PC-3 (cell line): ENCODE results near the gene ARL9. TPM values are rescaled to one million over a fixed set of nuclear protein-coding genes. Genes with fewer than 3 reads are reported as not detected.

Source experiments
- ATAC-seq: fragments of 200-7000 bp; cut with Tn5 transposase; 2 replicates; pipeline ENCODE4 v1.9.1; 2020; ENCODE audit warnings: mild to moderate bottlenecking, moderate library complexity
- BruUV-seq: library from RNA; stranded (reverse); fragments of 400-500 nt; replicated peaks from 2 replicates; lab custom pipeline; 2021; lab: Mats Ljungman, UMichigan
- CTCF ChIA-PET: fragments of 300-600 bp; sonication (Branson Sonifier 250); formaldehyde crosslinking; loops from one replicate; lab custom pipeline; 2022; ENCODE audit warnings: antibody characterized with exemption; lab: Charles Lee
- POLR2A ChIA-PET: fragments of 300-600 bp; sonication (Branson Sonifier 250); formaldehyde crosslinking; loops from one replicate; lab custom pipeline; 2022; ENCODE audit warnings: antibody characterized with exemption; ENCODE audit not compliant: unreplicated experiment; lab: Charles Lee
- DNase-seq: peaks from one replicate; pipeline ENCODE4 v3.0.0-alpha.2; 2015
- H2AFZ ChIP-seq: fragments of 300-600 bp; sonication (generic); 2 replicates; pipeline ENCODE4 v1.6.0; 2016; ENCODE audit warnings: antibody characterized with exemption, low read length
- H3F3A ChIP-seq: fragments of 300-600 bp; sonication (generic); one replicate; pipeline ENCODE4 v1.6.0; 2017; ENCODE audit warnings: antibody characterized with exemption, low read length, control low read depth, mild to moderate bottlenecking; ENCODE audit not compliant: unreplicated experiment
- H3K27ac ChIP-seq: fragments of 300-600 bp; sonication (generic); 2 replicates; pipeline ENCODE4 v1.5.1; 2016; ENCODE audit warnings: mild to moderate bottlenecking, low read length
- H3K27me3 ChIP-seq: fragments of 300-600 bp; sonication (generic); 2 replicates; pipeline ENCODE4 v1.6.1; 2016; ENCODE audit warnings: low read length, mixed read lengths
- H3K36me3 ChIP-seq: fragments of 300-600 bp; sonication (generic); 2 replicates; pipeline ENCODE4 v1.6.1; 2016; ENCODE audit warnings: low read depth, mixed run types, low read length, mixed read lengths
- H3K4me1 ChIP-seq: fragments of 300-600 bp; sonication (generic); 2 replicates; pipeline ENCODE4 v1.5.1; 2016; ENCODE audit warnings: low read length; ENCODE audit not compliant: insufficient read depth
- H3K4me2 ChIP-seq: fragments of 300-600 bp; sonication (generic); 2 replicates; pipeline ENCODE4 v1.6.0; 2016; ENCODE audit warnings: low read length
- H3K4me3 ChIP-seq: fragments of 300-600 bp; sonication (generic); 2 replicates; pipeline ENCODE4 v1.5.1; 2016; ENCODE audit warnings: mild to moderate bottlenecking, low read length, mixed read lengths
- H3K79me2 ChIP-seq: fragments of 300-600 bp; sonication (generic); 2 replicates; pipeline ENCODE4 v1.6.1; 2017; ENCODE audit warnings: low read length, mixed read lengths
- H3K9ac ChIP-seq: fragments of 300-600 bp; sonication (generic); 2 replicates; pipeline ENCODE4 v1.6.0; 2016; ENCODE audit warnings: mild to moderate bottlenecking, low read length
- H3K9me2 ChIP-seq: fragments of 300-600 bp; sonication (generic); replicated peaks from 2 replicates; pipeline ENCODE4 v1.6.1; 2016; ENCODE audit warnings: mixed run types, low read length, mixed read lengths
- H3K9me3 ChIP-seq: fragments of 300-600 bp; sonication (generic); 2 replicates; pipeline ENCODE4 v1.6.1; 2016; ENCODE audit warnings: low read length, mixed read lengths
- H4K20me1 ChIP-seq: fragments of 300-600 bp; sonication (generic); 2 replicates; pipeline ENCODE4 v1.6.1; 2016; ENCODE audit warnings: low read length, mixed read lengths
- EZH2 ChIP-seq: fragments of 300-600 bp; sonication (generic); IDR thresholded peaks from one replicate; pipeline ENCODE4 v1.6.1; 2017; ENCODE audit warnings: antibody characterized with exemption, mild to moderate bottlenecking, low read length; ENCODE audit not compliant: unreplicated experiment
- EZH2phosphoT487 ChIP-seq: fragments of 300-600 bp; sonication (generic); IDR thresholded peaks from 2 replicates; pipeline ENCODE4 v1.6.1; 2018; ENCODE audit warnings: mild to moderate bottlenecking, antibody characterized with exemption, low read length, borderline replicate concordance
- intact Hi-C: fragments of 100-400 bp; cut with micrococcal nuclease; formaldehyde crosslinking; loops from 2 replicates; pipeline ENCODE4 v1.9.0; 2023
- total RNA-seq: library from RNA; depleted of rRNA; stranded (reverse); fragments of >200 nt; gene quantifications from 2 replicates; pipeline ENCODE4 v1.2.3, GENCODE V29; 2014
- TF ChIP-seq, protein P1 (sequence below): fragments of 300-600 bp; sonication (generic); conservative IDR thresholded peaks from 2 replicates; pipeline ENCODE4 v1.5.1; 2017; ENCODE audit warnings: antibody characterized with exemption, low read depth, mild to moderate bottlenecking, low read length

The ARL9 gene
- total RNA-seq, 1 experiment from 2014 or later, result 0.51 TPM

GRCh38 chr4:56540826-56541225 lies 35.2 kb downstream of the ARL9 start:
- no TSS peak for BruUV-seq
- Histone ChIP-seq H3K27me3 (no peaks in the 10 kb centered on the region), H3K79me2 (no peaks in the 10 kb centered on the region), H3K27ac (no peak overlapping the region), H3K9ac (no peak overlapping the region), H2AFZ (no peak overlapping the region), H4K20me1 (no peaks in the 10 kb centered on the region), H3K9me3 (no peaks in the 10 kb centered on the region), H3K36me3 (no peaks in the 10 kb centered on the region), H3K9me2 (0 out of 2 replicates have a peak, but pooled peaks cover 4% of the 10 kb centered on the region), H3K4me3 (no peak overlapping the region), H3F3A (no peaks in the 10 kb centered on the region), H3K4me1 (peaks cover 5% of the 10 kb centered on the region; the same call in 1 of the 2 replicates), H3K4me2 (no peak overlapping the region)
- DNase-seq (no peak), ATAC-seq (no peak)
- no peak for TF ChIP-seq EZH2phosphoT487
- TF ChIP-seq, protein P1, sequence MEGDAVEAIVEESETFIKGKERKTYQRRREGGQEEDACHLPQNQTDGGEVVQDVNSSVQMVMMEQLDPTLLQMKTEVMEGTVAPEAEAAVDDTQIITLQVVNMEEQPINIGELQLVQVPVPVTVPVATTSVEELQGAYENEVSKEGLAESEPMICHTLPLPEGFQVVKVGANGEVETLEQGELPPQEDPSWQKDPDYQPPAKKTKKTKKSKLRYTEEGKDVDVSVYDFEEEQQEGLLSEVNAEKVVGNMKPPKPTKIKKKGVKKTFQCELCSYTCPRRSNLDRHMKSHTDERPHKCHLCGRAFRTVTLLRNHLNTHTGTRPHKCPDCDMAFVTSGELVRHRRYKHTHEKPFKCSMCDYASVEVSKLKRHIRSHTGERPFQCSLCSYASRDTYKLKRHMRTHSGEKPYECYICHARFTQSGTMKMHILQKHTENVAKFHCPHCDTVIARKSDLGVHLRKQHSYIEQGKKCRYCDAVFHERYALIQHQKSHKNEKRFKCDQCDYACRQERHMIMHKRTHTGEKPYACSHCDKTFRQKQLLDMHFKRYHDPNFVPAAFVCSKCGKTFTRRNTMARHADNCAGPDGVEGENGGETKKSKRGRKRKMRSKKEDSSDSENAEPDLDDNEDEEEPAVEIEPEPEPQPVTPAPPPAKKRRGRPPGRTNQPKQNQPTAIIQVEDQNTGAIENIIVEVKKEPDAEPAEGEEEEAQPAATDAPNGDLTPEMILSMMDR, result no peak
- no peak for TF ChIP-seq EZH2
- ChIA-PET CTCF (interaction anchor here (0.8 kb wide), 1 partner anchor 17 kb away, joined by 4 read pairs; no protein-coding TSS in a partner anchor), POLR2A (no interaction called here)
- intact Hi-C loops, result loop anchor here (5.0 to 10.0 kb wide), 3 partner anchors 64 to 216 kb away; partner anchors contain the start of gene AASDH

DNA sequence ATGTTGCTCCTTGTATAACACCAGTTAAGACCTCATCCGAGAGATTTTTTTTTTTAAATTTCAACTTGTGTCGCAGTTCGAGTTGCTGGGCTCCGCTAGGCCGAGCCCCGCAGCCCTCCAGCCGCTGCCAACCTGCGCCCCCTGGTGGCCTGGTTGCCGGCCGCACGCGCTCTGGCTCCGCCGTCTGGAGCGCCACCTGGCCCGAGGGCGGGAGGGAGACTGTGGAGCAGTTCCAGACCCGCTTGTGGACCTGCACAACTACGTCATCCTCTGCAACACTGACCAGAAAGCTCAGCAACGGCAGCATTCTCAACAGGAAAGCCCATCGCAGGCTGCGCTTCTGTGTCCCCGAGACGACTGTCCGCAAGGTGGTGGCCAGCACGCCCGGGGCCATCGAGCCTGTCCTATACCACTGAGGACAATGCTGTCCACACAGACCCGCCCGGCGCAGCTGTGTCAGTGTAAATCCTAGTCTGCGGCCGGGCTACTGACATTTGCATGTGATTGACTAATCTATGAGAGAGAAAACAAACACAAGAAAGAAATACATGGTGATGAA lies 39.1 kb downstream of the ARL9 start:
- Histone ChIP-seq H3K36me3 (no peaks in the 10 kb centered on the region), H4K20me1 (no peaks in the 10 kb centered on the region), H3K9me3 (no peaks in the 10 kb centered on the region), H3K9me2 (no peaks in the 10 kb centered on the region), H3K4me2 (peak overlapping the region; percentile 88), H3K4me1 (peaks cover 5% of the 10 kb centered on the region; the same call in 1 of the 2 replicates), H3K27ac (no peak overlapping the region), H3K27me3 (no peaks in the 10 kb centered on the region), H3K79me2 (no peaks in the 10 kb centered on the region), H2AFZ (peak overlapping the region; percentile 91), H3K9ac (peak overlapping the region; percentile 26), H3K4me3 (peak overlapping the region; percentile 69), H3F3A (no peaks in the 10 kb centered on the region)
- POLR2A ChIA-PET, result no interaction called here
- peak; percentile 97 for ATAC-seq
- TF ChIP-seq, protein P1, result peak; percentile 99
- TF ChIP-seq EZH2phosphoT487 (no peak), EZH2 (no peak)
- intact Hi-C loops, result loop anchor here (1.0 to 10.0 kb wide), 7 partner anchors 48 to 256 kb away; partner anchors contain the start of genes AASDH and PPAT
- peak; percentile 95 for DNase-seq
- CTCF ChIA-PET, result interaction anchor here (0.6 to 1.0 kb wide), 3 partner anchors 49 to 109 kb away, joined by 4 to 7 read pairs (median 5); partner anchors contain the start of gene PAICS
- BruUV-seq, result no TSS peak

GRCh38 chr4:56550642-56551041 lies 45.1 kb downstream of the ARL9 start:
- no TSS peak for BruUV-seq
- DNase-seq (no peak), ATAC-seq (no peak)
- ChIA-PET POLR2A (no interaction called here), CTCF (no interaction called here)
- no peak overlapping the region for H2AFZ ChIP-seq
- H3K79me2 ChIP-seq, result no peaks in the 10 kb centered on the region
- H3K4me1 ChIP-seq, result no peaks in the 10 kb centered on the region
- H3K27me3 ChIP-seq, result no peaks in the 10 kb centered on the region
- no peak overlapping the region for H3K4me3 ChIP-seq
- H3K9ac ChIP-seq, result no peak overlapping the region
- no peaks in the 10 kb centered on the region for H3F3A ChIP-seq
- no peaks in the 10 kb centered on the region for H3K9me3 ChIP-seq
- H3K27ac ChIP-seq, result no peak overlapping the region
- H3K9me2 ChIP-seq, result no peaks in the 10 kb centered on the region
- H3K4me2 ChIP-seq, result no peak overlapping the region
- H4K20me1 ChIP-seq, result no peaks in the 10 kb centered on the region
- intact Hi-C loops, result no loop called here
- TF ChIP-seq, protein P1, result no peak
- TF ChIP-seq EZH2phosphoT487, result no peak
- TF ChIP-seq EZH2, result no peak
- H3K36me3 ChIP-seq, result no peaks in the 10 kb centered on the region
